HG02884 (cell line): Measurements from ENCODE around the gene RRP7A.
"Not testable (repeated sequence)": the region's sequence is repeated elsewhere in the genome, so short reads cannot be mapped to it uniquely, and the experiment has no call there.

Experiments
- ATAC-seq: cut with Tn5 transposase; IDR thresholded peaks from one replicate; pipeline ENCODE4 v1.9.1; 2021; ENCODE audit warnings: mild to moderate bottlenecking, moderate library complexity; ENCODE audit not compliant: unreplicated experiment

Gene RRP7A, protein sequence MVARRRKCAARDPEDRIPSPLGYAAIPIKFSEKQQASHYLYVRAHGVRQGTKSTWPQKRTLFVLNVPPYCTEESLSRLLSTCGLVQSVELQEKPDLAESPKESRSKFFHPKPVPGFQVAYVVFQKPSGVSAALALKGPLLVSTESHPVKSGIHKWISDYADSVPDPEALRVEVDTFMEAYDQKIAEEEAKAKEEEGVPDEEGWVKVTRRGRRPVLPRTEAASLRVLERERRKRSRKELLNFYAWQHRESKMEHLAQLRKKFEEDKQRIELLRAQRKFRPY

DNA sequence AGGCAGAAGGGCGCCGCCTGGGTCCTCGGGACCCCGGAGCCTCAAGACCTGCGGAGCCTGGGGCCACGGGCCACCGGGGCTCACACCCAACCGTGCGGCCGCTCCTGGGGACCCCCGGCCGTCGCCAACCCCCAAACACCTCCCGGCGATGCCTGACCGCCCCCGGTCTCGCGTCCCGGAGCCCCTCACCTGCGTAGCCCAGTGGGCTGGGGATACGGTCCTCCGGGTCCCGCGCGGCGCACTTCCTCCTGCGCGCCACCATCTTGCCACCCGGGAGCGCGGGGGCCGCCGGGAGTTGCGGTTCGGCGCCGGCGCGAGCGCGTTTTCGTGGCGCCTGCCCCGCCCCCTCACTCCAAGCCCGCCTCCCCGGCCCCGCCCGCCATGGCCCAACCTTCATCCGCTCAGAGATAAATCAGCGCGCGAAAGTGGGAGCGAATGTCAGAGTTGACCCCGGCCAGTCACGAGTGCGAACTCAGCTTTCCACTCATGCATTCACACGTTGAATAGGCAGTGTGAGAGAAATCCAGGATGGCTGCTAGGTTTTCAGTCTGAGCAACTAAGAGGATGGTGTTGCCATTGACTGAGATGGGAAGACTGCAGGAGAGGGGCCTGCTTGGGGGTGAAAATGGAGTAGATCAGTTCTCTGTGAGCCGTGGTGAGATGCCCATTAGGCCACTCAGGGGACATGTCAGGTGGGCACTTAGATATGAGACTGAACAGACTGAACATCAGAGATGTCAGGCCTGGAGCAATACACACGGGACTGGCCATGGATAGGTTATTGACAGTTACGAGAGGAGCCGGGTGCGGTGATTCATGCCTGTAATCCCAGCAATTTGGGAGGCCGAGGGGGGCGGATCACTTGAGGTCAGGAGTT is at the start of gene RRP7A:
Gene RRP7A (minus strand): TSS at position 272 of the 877 bp plus-strand sequence. CDS start 10 bp downstream, at position 262.
- ATAC-seq, result peak; percentile 70

DNA sequence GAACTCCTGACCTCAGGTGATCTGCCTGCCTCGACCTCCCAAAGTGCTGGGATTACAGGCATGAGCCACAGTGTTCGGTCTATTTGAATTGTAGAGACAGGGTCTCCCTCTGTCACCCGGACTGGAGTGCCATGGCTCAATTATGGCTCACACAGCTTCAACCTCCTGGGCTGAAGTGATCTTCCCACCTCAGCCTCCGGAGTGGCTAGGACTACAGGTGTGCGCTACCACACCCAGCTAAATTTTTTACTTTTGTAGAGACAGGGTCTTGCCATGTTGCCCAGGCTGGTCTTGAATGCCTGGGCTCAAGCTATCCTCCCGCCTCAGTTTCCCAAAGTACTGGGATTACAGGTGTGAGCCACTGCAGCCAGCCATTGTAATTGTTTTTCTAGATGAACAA is 48.4 kb upstream of the RRP7A start:
- ATAC-seq, result not testable (repeated sequence)

DNA sequence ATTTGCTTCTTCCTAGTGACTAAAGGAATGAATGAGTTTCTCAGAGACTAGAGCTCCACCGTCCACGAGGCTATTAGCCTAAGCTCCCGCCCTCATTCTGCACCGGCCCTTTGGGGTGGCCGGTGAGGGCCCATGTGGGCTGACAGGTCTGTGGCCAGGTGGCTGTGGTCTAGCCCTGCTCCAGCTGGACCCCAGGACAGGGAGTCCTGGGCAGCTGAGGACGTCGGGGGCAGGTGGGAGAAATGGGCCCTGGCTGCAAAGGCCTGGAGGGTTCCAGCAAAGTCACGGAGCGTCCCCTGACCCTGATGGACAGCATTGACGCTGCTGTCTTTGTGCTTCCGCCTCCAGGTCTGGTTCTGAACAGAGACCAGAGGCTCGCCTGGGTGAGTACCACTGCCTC is 46.4 kb upstream of the RRP7A start:
- no peak for ATAC-seq

DNA sequence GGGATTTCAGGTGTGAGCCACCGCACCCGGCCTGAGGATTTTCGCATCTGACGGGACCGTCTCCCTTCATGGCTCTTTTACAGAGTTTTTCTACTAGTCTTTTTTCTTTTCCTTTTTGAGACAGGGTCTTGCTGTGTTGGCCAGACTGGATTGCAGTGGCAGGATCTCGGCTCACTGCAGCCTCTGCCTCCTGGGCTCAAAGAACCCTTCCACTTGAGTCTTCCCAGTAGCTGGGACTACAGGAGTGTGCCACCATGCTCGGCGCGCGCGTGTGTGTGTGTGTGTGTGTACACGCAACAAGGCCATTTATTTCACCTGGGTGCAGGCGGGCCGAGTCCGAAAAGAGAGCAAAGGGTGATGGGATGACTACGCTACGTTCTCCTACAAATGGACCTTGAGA is 45.1 kb upstream of the RRP7A start:
- ATAC-seq, result no peak

DNA sequence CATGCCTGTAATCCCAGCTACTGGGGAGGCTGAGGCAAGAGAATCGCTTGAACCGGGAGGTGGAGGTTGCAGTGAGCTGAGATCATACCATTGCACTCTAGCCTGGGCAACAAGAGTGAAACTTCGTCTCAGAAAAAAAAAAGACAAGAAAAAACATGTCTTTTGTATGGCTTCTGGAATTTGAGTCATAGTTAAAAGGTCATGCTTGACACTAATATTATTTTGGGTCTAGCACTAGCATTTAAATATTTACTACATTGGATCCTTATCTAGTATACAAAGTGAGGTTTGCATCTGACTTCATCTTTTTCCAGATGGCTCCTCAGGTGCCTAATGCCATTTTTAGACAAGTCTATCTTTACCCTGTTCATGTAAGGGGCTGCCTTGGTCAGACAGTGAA is 44.3 kb upstream of the RRP7A start:
- ATAC-seq, result not testable (repeated sequence)

DNA sequence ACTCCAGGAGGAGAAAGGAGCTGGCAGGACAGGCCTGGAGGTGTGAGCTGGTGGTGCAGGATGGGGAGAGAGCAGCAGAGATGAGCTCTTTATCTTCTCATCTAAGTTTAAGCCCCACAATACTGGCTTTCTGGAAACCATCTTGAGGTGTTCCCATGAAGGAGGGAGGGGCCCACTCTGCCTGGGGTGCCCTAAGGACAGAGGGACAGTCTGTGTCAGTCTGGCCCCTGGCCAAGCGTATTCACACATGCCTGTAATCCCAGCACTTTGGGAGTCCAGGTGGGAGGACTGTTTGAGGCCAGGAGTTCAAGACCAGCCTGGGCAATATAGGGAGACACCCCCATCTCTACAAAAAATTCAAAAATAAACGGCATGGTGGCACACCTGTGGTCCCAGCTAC is 43.1 kb upstream of the RRP7A start:
- no peak for ATAC-seq

DNA sequence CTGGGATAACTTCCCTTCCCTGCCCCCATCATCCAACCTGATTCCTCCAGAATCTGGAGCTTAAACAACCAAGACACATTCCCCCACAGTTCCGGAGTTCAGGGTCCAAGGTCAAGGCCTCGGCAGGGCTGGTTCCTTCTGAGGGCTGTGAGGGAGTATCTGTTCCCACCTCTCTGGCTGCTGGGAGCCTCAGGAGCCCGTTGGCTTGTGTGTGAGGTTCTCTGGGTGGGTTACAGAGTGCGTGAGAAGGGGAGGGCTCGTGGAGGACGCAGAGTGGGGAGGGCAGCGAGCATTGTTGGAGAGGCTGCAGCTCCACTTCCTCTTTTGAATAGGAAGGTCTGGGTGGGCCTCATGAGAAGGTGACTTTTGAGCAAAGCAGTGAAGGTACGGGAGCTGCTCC is 42.7 kb upstream of the RRP7A start:
- no peak for ATAC-seq

DNA sequence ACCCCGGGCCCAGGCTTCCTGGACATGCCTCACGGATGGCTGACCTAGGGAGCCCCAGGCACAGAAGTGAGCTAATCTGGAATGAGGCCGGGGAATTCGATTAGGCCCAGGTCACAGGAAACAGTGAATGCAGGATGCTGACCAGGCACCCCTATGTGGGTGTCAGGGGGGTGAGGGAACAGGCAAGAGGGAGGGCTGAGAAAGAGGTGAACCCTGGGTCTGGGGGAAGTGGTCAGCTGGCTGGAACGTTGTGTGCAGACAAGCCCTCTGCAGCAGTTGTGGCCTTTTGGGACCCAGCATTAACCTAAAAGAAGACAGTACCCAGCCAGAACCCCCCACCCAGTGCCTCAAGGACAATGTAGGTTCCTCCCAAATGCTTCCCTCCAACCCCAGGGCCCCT is 42.3 kb upstream of the RRP7A start:
- no peak for ATAC-seq

DNA sequence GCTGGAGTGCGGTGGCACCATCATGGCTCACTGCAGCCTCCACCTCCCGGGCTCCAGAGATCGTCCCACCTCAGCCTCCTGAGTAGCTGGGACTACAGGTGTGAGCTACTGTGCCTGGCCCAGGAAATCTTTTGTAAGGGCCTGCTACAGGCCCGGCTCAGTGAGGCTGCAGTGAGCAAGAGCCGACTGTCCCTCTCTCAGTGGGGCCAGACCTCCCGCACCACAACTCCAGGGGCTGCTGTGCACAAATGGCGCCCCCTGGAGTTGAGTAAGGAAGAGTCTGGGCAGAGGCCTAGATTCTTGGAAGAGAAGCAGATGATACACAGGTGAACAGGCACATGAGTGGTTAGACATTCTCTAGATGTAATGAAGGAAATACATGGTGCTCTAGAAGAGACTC is 41.2 kb upstream of the RRP7A start:
- ATAC-seq, result no peak

DNA sequence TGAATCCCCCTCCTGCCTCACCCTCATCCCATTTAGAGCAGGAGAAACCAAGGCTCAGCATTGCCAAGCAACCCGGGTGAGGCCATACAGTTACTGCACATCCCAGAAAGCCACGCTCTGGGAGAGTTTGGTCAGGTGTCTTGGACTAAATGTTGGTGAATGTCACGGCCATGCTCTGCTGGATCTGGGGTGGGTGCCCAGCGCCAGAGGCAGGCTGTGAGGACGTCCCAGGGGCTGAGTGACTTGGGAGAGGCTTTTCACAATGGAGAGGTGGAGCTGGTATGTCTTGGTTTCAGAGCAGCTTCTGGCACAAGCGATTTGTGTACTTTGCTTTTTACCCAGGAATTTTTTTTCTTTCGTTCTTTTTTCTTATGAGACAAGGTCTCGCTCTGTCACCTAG is 40.8 kb upstream of the RRP7A start:
- no peak for ATAC-seq

DNA sequence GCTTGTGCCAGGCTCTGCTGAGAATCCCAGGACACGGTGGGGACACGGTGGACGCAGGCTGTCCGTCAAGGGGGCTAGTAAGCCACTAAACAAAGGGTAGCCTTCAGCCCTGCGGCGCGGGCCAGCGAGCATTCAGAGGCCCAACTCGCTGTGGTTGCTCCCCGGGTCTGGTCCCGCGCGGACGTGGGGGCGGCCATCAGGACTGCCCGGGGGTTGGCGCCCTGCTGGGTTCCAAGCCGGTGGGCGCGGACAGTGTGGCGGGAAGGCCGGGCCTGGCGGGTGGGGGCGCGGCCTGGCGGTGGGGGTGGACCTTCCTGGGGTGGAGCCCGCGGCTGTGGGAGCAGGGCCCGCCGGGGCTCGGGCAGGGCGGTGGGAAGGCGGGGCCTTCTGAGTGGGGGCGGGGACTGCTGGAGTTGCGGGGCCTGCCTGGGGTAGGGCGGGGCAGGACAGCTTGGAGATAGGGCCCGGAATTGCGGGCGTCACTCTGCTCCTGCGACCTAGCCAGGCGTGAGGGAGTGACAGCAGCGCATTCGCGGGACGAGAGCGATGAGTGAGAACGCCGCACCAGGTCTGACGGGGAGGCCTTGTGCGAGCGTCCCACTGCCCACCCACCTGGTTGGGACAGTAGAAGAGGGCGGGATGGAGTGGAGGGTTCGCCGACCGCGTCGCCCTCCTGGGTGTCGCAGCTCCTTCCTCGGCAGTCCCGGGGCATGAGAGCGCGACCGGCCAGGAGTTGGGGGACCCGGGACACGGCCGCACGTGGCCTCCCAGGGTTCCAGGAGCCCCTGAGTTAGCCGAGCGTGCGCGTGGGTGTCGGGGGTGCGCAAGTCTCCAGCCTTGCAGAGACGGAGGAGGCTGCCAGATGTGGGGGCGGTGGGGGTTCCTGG is 34.1 kb upstream of the RRP7A start, which contains the start of gene SERHL2:
Gene SERHL2 (plus strand): TSS at position 482 of the 887 bp plus-strand sequence. CDS start 65 bp downstream, at position 547.
- ATAC-seq, result peak; percentile 76

DNA sequence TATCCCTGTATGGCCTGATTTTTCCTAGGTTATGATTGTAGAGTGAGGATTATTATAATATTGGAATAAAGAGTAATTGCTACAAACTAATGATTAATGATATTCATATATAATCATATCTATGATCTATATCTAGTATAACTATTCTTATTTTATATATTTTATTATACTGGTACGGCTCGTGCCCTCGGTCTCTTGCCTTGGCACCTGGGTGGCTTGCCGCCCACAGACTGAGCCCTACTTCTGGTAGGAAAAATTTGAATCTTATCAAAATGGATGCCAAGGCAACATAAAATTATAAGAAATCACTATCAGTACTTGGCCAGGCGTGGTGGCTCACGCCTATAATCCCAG is 32.7 kb upstream of the RRP7A start:
- ATAC-seq, result not testable (repeated sequence)

DNA sequence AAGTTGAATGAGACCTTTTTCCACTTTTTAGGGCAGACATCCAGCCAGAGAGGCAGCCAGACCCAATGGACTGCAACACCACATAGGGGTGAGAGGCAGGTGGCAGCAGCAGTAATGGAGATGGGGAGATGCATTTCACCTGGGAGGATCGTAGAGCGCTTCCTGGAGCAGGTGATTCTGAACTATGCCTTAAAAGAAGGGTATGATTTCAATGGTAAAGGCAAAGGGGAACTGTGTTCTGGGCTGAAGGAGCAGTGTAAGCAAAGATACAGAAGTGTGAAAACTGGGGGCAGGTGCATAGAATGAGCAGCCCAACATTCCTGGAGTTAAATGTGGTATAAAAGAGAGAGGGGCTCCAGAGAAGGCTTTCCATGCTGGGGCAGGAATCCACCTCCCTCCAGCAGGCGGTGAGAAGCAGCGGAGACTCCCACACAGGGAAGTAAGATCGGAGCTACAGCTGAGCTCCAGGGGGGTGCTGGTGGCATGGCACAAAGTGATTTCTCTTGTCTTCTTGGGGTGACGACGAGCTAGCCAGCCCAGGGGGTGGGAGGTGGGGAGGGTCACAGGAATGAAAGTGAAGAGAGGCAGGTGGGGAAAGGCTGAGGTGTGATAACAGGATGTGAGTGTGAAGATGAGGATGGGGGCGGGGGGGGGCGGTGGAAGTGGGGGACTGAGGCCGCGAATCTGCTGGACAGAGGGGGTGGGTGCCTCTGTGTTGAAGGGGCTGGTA is 29.9 kb upstream of the RRP7A start:
- ATAC-seq, result no peak

DNA sequence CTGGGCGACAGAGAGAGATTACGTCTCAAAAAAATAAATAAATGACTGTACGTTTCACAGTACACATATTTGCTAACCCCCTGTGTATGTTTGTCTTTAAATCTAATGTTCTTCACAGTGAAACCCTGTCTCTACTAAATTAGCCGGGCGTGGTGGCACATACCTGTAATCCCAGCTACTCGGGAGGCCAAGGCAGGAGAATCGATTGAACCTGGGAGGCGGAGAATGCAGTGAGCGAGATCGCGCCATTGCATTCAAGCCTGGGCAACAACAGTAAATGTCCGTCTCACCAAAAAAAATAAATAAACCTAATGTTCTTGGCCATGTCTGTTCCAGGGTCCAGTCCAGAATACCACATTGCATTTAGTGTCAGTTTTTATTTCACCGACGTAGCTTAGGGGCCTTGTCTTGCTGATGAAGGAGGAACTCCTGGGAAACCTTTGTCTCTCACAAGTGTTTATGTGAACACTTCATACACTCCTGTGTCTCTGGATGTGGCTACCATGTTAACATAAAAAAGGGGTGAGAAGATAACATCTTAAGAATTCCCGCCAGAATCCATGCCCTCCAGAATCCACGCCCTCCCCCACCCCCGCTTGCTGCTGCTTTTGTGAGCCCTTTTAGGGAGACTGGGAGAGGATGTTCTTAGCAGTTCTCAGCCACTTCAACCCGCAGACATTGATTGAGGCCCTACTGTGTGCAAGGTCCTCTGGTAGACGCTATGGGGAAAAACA is 29.2 kb upstream of the RRP7A start:
- ATAC-seq, result no peak

DNA sequence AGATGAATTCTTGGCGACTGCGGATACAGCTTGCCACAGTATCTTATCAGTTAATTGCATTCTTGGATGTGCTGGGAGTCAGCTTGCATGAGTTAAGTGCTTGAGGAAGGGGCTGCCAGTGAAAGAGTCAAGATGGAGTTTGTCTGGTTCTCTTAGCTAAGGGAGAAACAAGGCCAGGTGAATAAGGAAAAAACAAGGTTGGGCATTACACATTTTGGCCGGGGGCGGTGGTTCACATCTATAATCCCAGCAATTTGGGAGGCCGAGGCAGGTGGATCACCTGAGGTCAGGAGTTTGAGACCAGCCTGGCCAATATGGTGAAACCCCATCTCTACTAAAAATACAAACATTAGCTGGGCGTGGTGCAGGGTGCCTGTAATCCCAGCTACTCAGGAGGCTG is 28.5 kb upstream of the RRP7A start:
- not testable (repeated sequence) for ATAC-seq

DNA sequence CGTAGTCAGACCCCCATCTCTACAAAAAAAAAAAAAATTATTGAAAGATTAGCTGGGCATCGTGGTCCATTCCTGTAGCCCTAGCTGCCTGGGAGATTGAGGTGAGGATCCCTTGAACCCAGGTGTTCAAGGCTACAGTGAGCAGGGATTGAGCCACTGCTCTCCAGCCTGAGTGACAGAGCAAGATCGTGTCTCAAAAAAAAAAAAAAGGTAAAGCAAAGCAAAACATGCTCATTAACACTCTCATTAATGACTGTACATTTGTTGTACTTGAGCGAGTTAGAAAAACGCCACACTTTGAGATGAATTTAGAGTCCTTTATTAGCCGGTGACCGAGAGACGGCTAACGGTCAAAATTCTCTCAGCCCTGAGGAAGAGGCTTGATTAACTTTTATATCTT is 28.0 kb upstream of the RRP7A start:
- ATAC-seq, result no peak

DNA sequence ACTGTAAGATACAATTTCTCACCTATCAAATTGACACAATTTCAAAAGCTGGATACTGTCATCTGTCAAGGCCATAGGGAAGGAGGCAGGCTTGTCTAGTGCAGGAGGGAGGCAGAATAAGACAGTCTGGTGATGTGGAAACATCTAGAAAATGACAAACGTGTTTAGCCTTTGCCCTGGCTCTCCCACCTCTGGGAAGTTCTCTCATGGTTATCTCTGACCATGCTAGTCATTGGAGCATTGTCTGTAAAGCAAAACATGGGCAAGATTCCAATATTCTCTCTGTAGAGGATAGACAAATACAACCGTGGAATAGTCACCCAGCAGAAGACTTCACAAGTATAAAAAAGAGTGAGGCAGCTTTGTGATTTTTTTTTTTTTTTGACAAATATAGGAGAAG is 25.1 kb upstream of the RRP7A start:
- no peak for ATAC-seq

DNA sequence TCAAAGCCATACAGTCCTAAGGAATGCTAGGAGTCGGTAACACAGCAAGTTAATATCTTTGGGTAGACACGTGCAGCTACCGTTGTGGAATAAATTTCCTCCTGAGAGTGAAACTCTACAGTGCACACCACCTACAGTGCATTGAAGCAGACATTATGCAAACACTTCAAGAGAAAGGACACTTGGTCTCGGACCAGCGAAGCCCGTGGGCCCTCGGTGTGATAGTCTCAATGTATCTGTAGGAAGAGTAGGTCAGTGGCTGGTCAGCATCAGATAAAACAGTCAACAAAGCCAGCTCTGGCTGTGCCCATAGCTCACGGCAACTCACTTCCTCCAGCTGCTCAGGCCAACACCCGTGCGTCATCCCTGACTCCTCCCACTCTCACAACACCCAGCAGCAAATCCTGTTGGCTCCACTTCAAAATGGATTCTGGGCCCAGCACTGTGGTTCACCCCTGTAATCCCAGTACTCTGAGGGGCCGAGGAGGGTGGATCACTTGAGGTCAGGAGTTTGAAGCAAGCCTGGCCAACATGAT is 19.7 kb upstream of the RRP7A start:
- peak; percentile 51 for ATAC-seq

DNA sequence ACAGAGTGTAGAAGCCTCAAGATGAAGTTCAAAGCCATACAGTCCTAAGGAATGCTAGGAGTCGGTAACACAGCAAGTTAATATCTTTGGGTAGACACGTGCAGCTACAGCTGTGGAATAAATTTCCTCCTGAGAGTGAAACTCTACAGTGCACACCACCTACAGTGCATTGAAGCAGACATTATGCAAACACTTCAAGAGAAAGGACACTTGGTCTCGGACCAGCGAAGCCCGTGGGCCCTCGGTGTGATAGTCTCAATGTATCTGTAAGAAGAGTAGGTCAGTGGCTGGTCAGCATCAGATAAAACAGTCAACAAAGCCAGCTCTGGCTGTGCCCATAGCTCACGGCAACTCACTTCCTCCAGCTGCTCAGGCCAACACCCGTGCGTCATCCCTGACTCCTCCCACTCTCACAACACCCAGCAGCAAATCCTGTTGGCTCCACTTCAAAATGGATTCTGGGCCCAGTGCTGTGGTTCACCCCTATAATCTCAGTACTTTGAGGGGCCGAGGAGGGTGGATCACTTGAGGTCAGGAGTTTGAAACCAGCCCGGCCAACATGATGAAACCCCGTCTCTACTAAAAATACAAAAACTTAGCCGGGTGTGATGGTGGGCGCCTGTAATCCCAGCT is 17.7 kb upstream of the RRP7A start:
- not testable (repeated sequence) for ATAC-seq
